Endodermal cell (in vitro differentiated cells): ENCODE measurements around the gene CAP1. TPM values are rescaled to one million over a fixed set of nuclear protein-coding genes. Genes with fewer than 3 reads are reported as not detected.

ENCODE experiments used
- DNase-seq: peaks from one replicate; pipeline ENCODE4 v3.0.0-alpha.2; 2017
- H3K27ac ChIP-seq: 2 replicates; pipeline ENCODE4 v1.5.1; 2013; ENCODE audit warnings: mild to moderate bottlenecking, low read depth, low read length, moderate library complexity
- H3K27me3 ChIP-seq: 2 replicates; pipeline ENCODE4 v1.6.1; 2013; ENCODE audit warnings: mild to moderate bottlenecking, low read length, moderate library complexity; ENCODE audit not compliant: insufficient read depth, control insufficient read depth, poor library complexity, severe bottlenecking
- H3K36me3 ChIP-seq: 2 replicates; pipeline ENCODE4 v1.7.0; 2013; ENCODE audit warnings: mild to moderate bottlenecking, low read length, moderate library complexity; ENCODE audit not compliant: control insufficient read depth, insufficient read depth
- H3K4me1 ChIP-seq: one replicate; pipeline ENCODE4 v1.7.0; 2013; ENCODE audit warnings: low read length; ENCODE audit not compliant: control insufficient read depth, insufficient read depth
- H3K4me3 ChIP-seq: 2 replicates; pipeline ENCODE4 v1.5.1; 2013; ENCODE audit warnings: mild to moderate bottlenecking, low read length, moderate library complexity
- H3K9ac ChIP-seq: 2 replicates; pipeline ENCODE4 v1.6.1; 2013; ENCODE audit warnings: mild to moderate bottlenecking, low read length, moderate library complexity; ENCODE audit not compliant: poor library complexity, severe bottlenecking; ENCODE audit errors: extremely low read depth
- H3K9me3 ChIP-seq: 2 replicates; pipeline ENCODE4 v1.6.1; 2013; ENCODE audit warnings: mild to moderate bottlenecking, low read length, moderate library complexity; ENCODE audit not compliant: control insufficient read depth
- H3K27ac Mint-ChIP-seq: 2 replicates; pipeline ENCODE4 v1.8.0; 2020; ENCODE audit warnings: mixed read lengths
- H3K27me3 Mint-ChIP-seq: 2 replicates; pipeline ENCODE4 v1.8.0; 2021; ENCODE audit warnings: mild to moderate bottlenecking, mixed read lengths; ENCODE audit not compliant: insufficient read depth
- H3K36me3 Mint-ChIP-seq: 2 replicates; pipeline ENCODE4 v1.8.0; 2020; ENCODE audit warnings: low read depth, mixed read lengths
- H3K4me1 Mint-ChIP-seq: 2 replicates; pipeline ENCODE4 v1.8.0; 2020; ENCODE audit warnings: mixed read lengths
- H3K4me3 Mint-ChIP-seq: 2 replicates; pipeline ENCODE4 v1.8.0; 2020; ENCODE audit warnings: mild to moderate bottlenecking, moderate library complexity, mixed read lengths
- H3K9me3 Mint-ChIP-seq: 2 replicates; pipeline ENCODE4 v1.8.0; 2020; ENCODE audit warnings: mild to moderate bottlenecking, mixed read lengths
- CTCF ChIP-seq: fragments of 200-600 bp; sonication (generic); conservative IDR thresholded peaks from 2 replicates; pipeline ENCODE4 v1.5.0; 2021; ENCODE audit warnings: antibody characterized with exemption, mild to moderate bottlenecking
- WGBS, 2 experiments: methylation state at CpG; one replicate each; pipeline versions ENCODE4 v1.1.5 to v1.1.7; 2013; ENCODE audit warnings: missing lambda C conversion rate in 2 of 2, mixed read lengths in 1 of 2; ENCODE audit not compliant: insufficient coverage in 1 of 2, insufficient read length in 1 of 2; 5-methylcytosine and 5-hydroxymethylcytosine counted together
- total RNA-seq, 2 donors: library from RNA; stranded (reverse); fragmentation: NEBNext Ultra II Directional in 1 of 2; extraction: Animal tissue kit (Norgen Biotek cat#: 25700) in 1 of 2; gene quantifications; 2 replicates in 1 of 2; 3 replicates in 1 of 2; pipeline ENCODE4 v1.2.1, GENCODE V29; 2021

The CAP1 gene
- total RNA-seq, 2 donors from 2014 or later = 260 to 287 TPM

- Histone ChIP-seq H3K4me1 (no peaks in the 10 kb centered on the region), H3K36me3 (peaks cover 54% of the 10 kb centered on the region), H3K27ac (no peak overlapping the region), H3K9me3 (no peaks in the 10 kb centered on the region), H3K9ac (no peak overlapping the region), H3K27me3 (no peaks in the 10 kb centered on the region), H3K4me3 (no peak overlapping the region)
- H3K27ac Mint-ChIP-seq = peak overlapping the region; percentile 70
- TF ChIP-seq CTCF = no peak
- peaks cover 38% of the 10 kb centered on the region for H3K36me3 Mint-ChIP-seq
- peaks cover 23% of the 10 kb centered on the region for H3K4me1 Mint-ChIP-seq
- H3K27me3 Mint-ChIP-seq = no peaks in the 10 kb centered on the region
- H3K4me3 Mint-ChIP-seq = no peak overlapping the region
- 95 to 97% methylated on average over 3 of the region's 3 CpGs for WGBS, 2 experiments
- DNase-seq = no peak
- no peaks in the 10 kb centered on the region for H3K9me3 Mint-ChIP-seq
Measured at GRCh38 chr1:40044110-40044509, 3.6 kb downstream of the CAP1 start.

GRCh38 chr1:40045182-40045581, 4.7 kb downstream of the CAP1 start:
- Mint-ChIP-seq H3K4me3 (no peak overlapping the region), H3K4me1 (peaks cover 19% of the 10 kb centered on the region), H3K27ac (no peak overlapping the region), H3K27me3 (no peaks in the 10 kb centered on the region), H3K36me3 (peaks cover 44% of the 10 kb centered on the region), H3K9me3 (no peaks in the 10 kb centered on the region)
- H3K4me1 ChIP-seq = no peaks in the 10 kb centered on the region
- no peak for DNase-seq
- peaks cover 64% of the 10 kb centered on the region for H3K36me3 ChIP-seq
- TF ChIP-seq CTCF = no peak
- H3K27me3 ChIP-seq = no peaks in the 10 kb centered on the region
- H3K9me3 ChIP-seq = no peaks in the 10 kb centered on the region
- no peak overlapping the region for H3K27ac ChIP-seq
- H3K9ac ChIP-seq = no peak overlapping the region
- H3K4me3 ChIP-seq = no peak overlapping the region
- 93 to 95% methylated on average over 3 to 4 of the region's 4 CpGs for WGBS, 2 experiments

- Mint-ChIP-seq H3K27ac (no peak overlapping the region), H3K36me3 (peaks cover 46% of the 10 kb centered on the region), H3K4me3 (no peak overlapping the region), H3K9me3 (no peaks in the 10 kb centered on the region), H3K4me1 (peaks cover 19% of the 10 kb centered on the region), H3K27me3 (no peaks in the 10 kb centered on the region)
- H3K4me3 ChIP-seq = no peak overlapping the region
- DNase-seq = no peak
- H3K27ac ChIP-seq = no peak overlapping the region
- H3K4me1 ChIP-seq = no peaks in the 10 kb centered on the region
- 98 to 100% methylated on average over 3 of the region's 3 CpGs for WGBS, 2 experiments
- no peak for TF ChIP-seq CTCF
- no peak overlapping the region for H3K9ac ChIP-seq
- H3K9me3 ChIP-seq = no peaks in the 10 kb centered on the region
- no peaks in the 10 kb centered on the region for H3K27me3 ChIP-seq
- peaks cover 70% of the 10 kb centered on the region for H3K36me3 ChIP-seq
Measured at GRCh38 chr1:40045766-40046165, 5.2 kb downstream of the CAP1 start.
